Endodermal cell (in vitro differentiated cells): Measurements from ENCODE around the gene DLD. TPM values are rescaled to one million over a fixed set of nuclear protein-coding genes. Genes with fewer than 3 reads are reported as not detected.

Source experiments
- DNase-seq: peaks from one replicate; pipeline ENCODE4 v3.0.0-alpha.2; 2017
- H3K27ac ChIP-seq: 2 replicates; pipeline ENCODE4 v1.5.1; 2013; ENCODE audit warnings: mild to moderate bottlenecking, low read depth, low read length, moderate library complexity
- H3K27me3 ChIP-seq: 2 replicates; pipeline ENCODE4 v1.6.1; 2013; ENCODE audit warnings: mild to moderate bottlenecking, low read length, moderate library complexity; ENCODE audit not compliant: insufficient read depth, control insufficient read depth, poor library complexity, severe bottlenecking
- H3K36me3 ChIP-seq: 2 replicates; pipeline ENCODE4 v1.7.0; 2013; ENCODE audit warnings: mild to moderate bottlenecking, low read length, moderate library complexity; ENCODE audit not compliant: control insufficient read depth, insufficient read depth
- H3K4me1 ChIP-seq: one replicate; pipeline ENCODE4 v1.7.0; 2013; ENCODE audit warnings: low read length; ENCODE audit not compliant: control insufficient read depth, insufficient read depth
- H3K4me3 ChIP-seq: 2 replicates; pipeline ENCODE4 v1.5.1; 2013; ENCODE audit warnings: mild to moderate bottlenecking, low read length, moderate library complexity
- H3K9ac ChIP-seq: 2 replicates; pipeline ENCODE4 v1.6.1; 2013; ENCODE audit warnings: mild to moderate bottlenecking, low read length, moderate library complexity; ENCODE audit not compliant: poor library complexity, severe bottlenecking; ENCODE audit errors: extremely low read depth
- H3K9me3 ChIP-seq: 2 replicates; pipeline ENCODE4 v1.6.1; 2013; ENCODE audit warnings: mild to moderate bottlenecking, low read length, moderate library complexity; ENCODE audit not compliant: control insufficient read depth
- H3K27ac Mint-ChIP-seq: 2 replicates; pipeline ENCODE4 v1.8.0; 2020; ENCODE audit warnings: mixed read lengths
- H3K27me3 Mint-ChIP-seq: 2 replicates; pipeline ENCODE4 v1.8.0; 2021; ENCODE audit warnings: mild to moderate bottlenecking, mixed read lengths; ENCODE audit not compliant: insufficient read depth
- H3K36me3 Mint-ChIP-seq: 2 replicates; pipeline ENCODE4 v1.8.0; 2020; ENCODE audit warnings: low read depth, mixed read lengths
- H3K4me1 Mint-ChIP-seq: 2 replicates; pipeline ENCODE4 v1.8.0; 2020; ENCODE audit warnings: mixed read lengths
- H3K4me3 Mint-ChIP-seq: 2 replicates; pipeline ENCODE4 v1.8.0; 2020; ENCODE audit warnings: mild to moderate bottlenecking, moderate library complexity, mixed read lengths
- H3K9me3 Mint-ChIP-seq: 2 replicates; pipeline ENCODE4 v1.8.0; 2020; ENCODE audit warnings: mild to moderate bottlenecking, mixed read lengths
- CTCF ChIP-seq: fragments of 200-600 bp; sonication (generic); conservative IDR thresholded peaks from 2 replicates; pipeline ENCODE4 v1.5.0; 2021; ENCODE audit warnings: antibody characterized with exemption, mild to moderate bottlenecking
- WGBS, 2 experiments: methylation state at CpG; one replicate each; pipeline versions ENCODE4 v1.1.5 to v1.1.7; 2013; ENCODE audit warnings: missing lambda C conversion rate in 2 of 2, mixed read lengths in 1 of 2; ENCODE audit not compliant: insufficient coverage in 1 of 2, insufficient read length in 1 of 2; 5-methylcytosine and 5-hydroxymethylcytosine counted together
- total RNA-seq, 2 donors: library from RNA; stranded (reverse); fragmentation: NEBNext Ultra II Directional in 1 of 2; extraction: Animal tissue kit (Norgen Biotek cat#: 25700) in 1 of 2; gene quantifications; 2 replicates in 1 of 2; 3 replicates in 1 of 2; pipeline ENCODE4 v1.2.1, GENCODE V29; 2021

Gene DLD
- total RNA-seq, 2 donors from 2014 or later, result 82.4 to 82.5 TPM

- Histone ChIP-seq H3K4me3 (no peak overlapping the region), H3K27ac (no peak overlapping the region), H3K9me3 (no peaks in the 10 kb centered on the region), H3K4me1 (no peaks in the 10 kb centered on the region), H3K9ac (no peak overlapping the region), H3K36me3 (no peaks in the 10 kb centered on the region), H3K27me3 (no peaks in the 10 kb centered on the region)
- no peak overlapping the region for H3K27ac Mint-ChIP-seq
- H3K4me1 Mint-ChIP-seq, result no peaks in the 10 kb centered on the region
- no peak overlapping the region for H3K4me3 Mint-ChIP-seq
- H3K36me3 Mint-ChIP-seq, result no peaks in the 10 kb centered on the region
- H3K9me3 Mint-ChIP-seq, result peaks cover 17% of the 10 kb centered on the region
- 66 to 92% methylated on average over 2 to 3 of the region's 4 CpGs for WGBS, 2 experiments
- no peak for TF ChIP-seq CTCF
- no peak for DNase-seq
- peaks cover 2% of the 10 kb centered on the region for H3K27me3 Mint-ChIP-seq
Measured at GRCh38 chr7:107850216-107850615, 40.8 kb upstream of the DLD start.

GRCh38 chr7:107850643-107851042 is 40.3 kb upstream of the DLD start:
- H3K4me1 Mint-ChIP-seq, result no peaks in the 10 kb centered on the region
- H3K27me3 ChIP-seq, result no peaks in the 10 kb centered on the region
- H3K27ac Mint-ChIP-seq, result no peak overlapping the region
- no peaks in the 10 kb centered on the region for H3K9me3 ChIP-seq
- H3K4me1 ChIP-seq, result no peaks in the 10 kb centered on the region
- WGBS, 2 experiments, result no CpG with 5 or more reads among the region's 1 CpG
- no peak overlapping the region for H3K4me3 Mint-ChIP-seq
- peaks cover 3% of the 10 kb centered on the region for H3K27me3 Mint-ChIP-seq
- H3K36me3 Mint-ChIP-seq, result no peaks in the 10 kb centered on the region
- peaks cover 17% of the 10 kb centered on the region for H3K9me3 Mint-ChIP-seq
- no peak overlapping the region for H3K4me3 ChIP-seq
- H3K27ac ChIP-seq, result no peak overlapping the region
- H3K9ac ChIP-seq, result no peak overlapping the region
- H3K36me3 ChIP-seq, result no peaks in the 10 kb centered on the region
- DNase-seq, result no peak
- TF ChIP-seq CTCF, result no peak

GRCh38 chr7:107854454-107854853 is 36.5 kb upstream of the DLD start:
- no peaks in the 10 kb centered on the region for H3K4me1 ChIP-seq
- H3K27ac ChIP-seq, result no peak overlapping the region
- no peak overlapping the region for H3K9ac ChIP-seq
- Mint-ChIP-seq H3K9me3 (no peaks in the 10 kb centered on the region), H3K4me1 (no peaks in the 10 kb centered on the region), H3K27ac (no peak overlapping the region), H3K4me3 (no peak overlapping the region), H3K27me3 (peaks cover 3% of the 10 kb centered on the region), H3K36me3 (no peaks in the 10 kb centered on the region)
- no peaks in the 10 kb centered on the region for H3K9me3 ChIP-seq
- WGBS, 2 experiments, result 96 to 100% methylated on average over 1 of the region's 1 CpG
- no peaks in the 10 kb centered on the region for H3K36me3 ChIP-seq
- no peaks in the 10 kb centered on the region for H3K27me3 ChIP-seq
- TF ChIP-seq CTCF, result no peak
- H3K4me3 ChIP-seq, result no peak overlapping the region
- no peak for DNase-seq
